GM21825 (cell line): Measurements from ENCODE around the gene AHNAK.

ENCODE experiments used
- ATAC-seq: cut with Tn5 transposase; IDR thresholded peaks from one replicate; pipeline ENCODE4 v1.9.1; 2021; ENCODE audit warnings: mild to moderate bottlenecking, moderate library complexity; ENCODE audit not compliant: unreplicated experiment

Gene AHNAK

GRCh38 chr11:62443390-62444235 lies 103.0 kb downstream of the AHNAK start:
- ATAC-seq = no peak

GRCh38 chr11:62439785-62440602 lies 106.6 kb downstream of the AHNAK start:
- ATAC-seq = no peak

- no peak for ATAC-seq
Observed at GRCh38 chr11:62438641-62439040, 108.0 kb downstream of the AHNAK start.

- no peak for ATAC-seq
Observed at GRCh38 chr11:62437616-62438015, 109.0 kb downstream of the AHNAK start.

GRCh38 chr11:62435846-62436660 lies 110.6 kb downstream of the AHNAK start:
- no peak for ATAC-seq

GRCh38 chr11:62433904-62434276 lies 112.7 kb downstream of the AHNAK start:
- no peak for ATAC-seq

GRCh38 chr11:62433141-62433903 lies 113.3 kb downstream of the AHNAK start:
- no peak for ATAC-seq

GRCh38 chr11:62432695-62433094 lies 113.9 kb downstream of the AHNAK start:
- no peak for ATAC-seq

- ATAC-seq = no peak
Observed at GRCh38 chr11:62431171-62431901, 115.3 kb downstream of the AHNAK start.

- ATAC-seq = no peak
Observed at GRCh38 chr11:62430425-62430824, 116.2 kb downstream of the AHNAK start.

- ATAC-seq = no peak
Observed at GRCh38 chr11:62428871-62429560, 117.6 kb downstream of the AHNAK start.

- no peak for ATAC-seq
Observed at GRCh38 chr11:62427630-62428233, 118.9 kb downstream of the AHNAK start.

GRCh38 chr11:62423012-62423411 lies 123.6 kb downstream of the AHNAK start:
- ATAC-seq = no peak

GRCh38 chr11:62421996-62422395 lies 124.6 kb downstream of the AHNAK start:
- no peak for ATAC-seq

GRCh38 chr11:62420882-62421281 lies 125.7 kb downstream of the AHNAK start:
- no peak for ATAC-seq

GRCh38 chr11:62419943-62420342 lies 126.7 kb downstream of the AHNAK start:
- ATAC-seq = no peak

- no peak for ATAC-seq
Observed at GRCh38 chr11:62419314-62419929, 127.2 kb downstream of the AHNAK start.

- ATAC-seq = no peak
Observed at GRCh38 chr11:62418733-62419132, 127.9 kb downstream of the AHNAK start, which contains the start of gene SCGB1A1. Gene SCGB1A1, plus strand, starts transcription at chr11:62419033. Its CDS starts 63 bp downstream, at chr11:62419096.
